Esophagus muscularis mucosa (tissue), 4 donors: Measurements from ENCODE around the gene CLEC17A. TPM values are rescaled to one million over a fixed set of nuclear protein-coding genes. Genes with fewer than 3 reads are reported as not detected.
"Not testable (repeated sequence)": the region's sequence is repeated elsewhere in the genome, so short reads cannot be mapped to it uniquely, and the experiment has no call there.

ENCODE experiments used
- DNase-seq: peaks from one replicate; pipeline ENCODE4 v3.0.0-alpha.2; 2017; ENCODE audit errors: extremely low spot score
- H3K27ac ChIP-seq, 4 donors: fragments of 200-600 bp; sonication (generic); replicated peaks in 1 of 4; 1 replicate in 3 of 4; 2 replicates in 1 of 4; pipeline ENCODE4 v1.5.1; 2016 to 2019; ENCODE audit warnings: mild to moderate bottlenecking in 1 of 4
- H3K27me3 ChIP-seq, 4 donors: fragments of 200-600 bp; sonication (generic); one replicate each; pipeline versions ENCODE4 v1.5.1 to v1.6.0; 2016 to 2019
- H3K36me3 ChIP-seq, 4 donors: fragments of 200-600 bp; sonication (generic); one replicate each; pipeline ENCODE4 v1.5.1; 2016 to 2019
- H3K4me1 ChIP-seq, 4 donors: fragments of 200-600 bp; sonication (generic); one replicate each; pipeline ENCODE4 v1.5.1; 2016 to 2019
- H3K4me3 ChIP-seq, 4 donors: fragments of 200-600 bp; sonication (generic); 1 replicate in 2 of 4; 2 replicates in 2 of 4; pipeline ENCODE4 v1.5.1; 2016 to 2019; ENCODE audit warnings: mild to moderate bottlenecking in 4 of 4, moderate library complexity in 1 of 4
- H3K9me3 ChIP-seq, 4 donors: fragments of 200-600 bp; sonication (generic); 1 replicate in 3 of 4; 2 replicates in 1 of 4; pipeline ENCODE4 v1.5.1; 2016 to 2019
- EP300 ChIP-seq: sonication (generic); formaldehyde crosslinking; IDR thresholded peaks from one replicate; pipeline ENCODE4 v1.6.1; 2017; ENCODE audit warnings: antibody characterized with exemption
- POLR2A ChIP-seq: fragments of 450-650 bp; IDR thresholded peaks from one replicate; pipeline ENCODE4 v1.6.1; 2017; ENCODE audit warnings: antibody characterized with exemption, moderate library complexity, mild to moderate bottlenecking, low read depth
- POLR2AphosphoS5 ChIP-seq, 2 donors: sonication (generic); formaldehyde crosslinking; IDR thresholded peaks; one replicate each; pipeline ENCODE4 v1.6.1; 2017; ENCODE audit warnings: antibody characterized with exemption in 2 of 2
- WGBS: methylation state at CpG from one replicate; pipeline ENCODE4 v1.1.5; 2018; 5-methylcytosine and 5-hydroxymethylcytosine counted together
- intact Hi-C: fragments of 100-400 bp; cut with DNase I; formaldehyde crosslinking; loops from one replicate; pipeline ENCODE4 v1.15.1; 2023
- total RNA-seq, 4 donors: library from RNA; depleted of rRNA; stranded (reverse); fragments of >200 nt; gene quantifications; one replicate each; pipeline versions ENCODE4 v1.1.0 to v1.2.1, GENCODE V29; 2016
- TF ChIP-seq, protein P1 (sequence below), 3 experiments: fragments of 200-600 bp in 2 of 3; fragments of 450-650 bp in 1 of 3; sonication (generic) in 2 of 3; IDR thresholded peaks; one replicate each; pipeline ENCODE4 v1.5.1; 2017 to 2019; ENCODE audit warnings: antibody characterized with exemption in 3 of 3, mild to moderate bottlenecking in 2 of 3, moderate library complexity in 1 of 3

CLEC17A gene
- total RNA-seq, 4 donors from 2014 or later = not detected

GRCh38 chr19:14599548-14600147 is 16.8 kb downstream of the CLEC17A start:
- H3K4me1 ChIP-seq = no peaks in the 10 kb centered on the region
- peaks cover 0 to 13% (median 3%) of the 10 kb centered on the region in 4 donors for H3K9me3 ChIP-seq
- H3K27me3 ChIP-seq = peaks cover 0 to 11% (median 0%) of the 10 kb centered on the region in 4 donors
- H3K4me3 ChIP-seq = no peak overlapping the region
- no peaks in the 10 kb centered on the region for H3K36me3 ChIP-seq
- 89% methylated on average over 6 of the region's 8 CpGs for WGBS
- no peak for DNase-seq
- H3K27ac ChIP-seq = no peak overlapping the region
- TF ChIP-seq, protein P1, sequence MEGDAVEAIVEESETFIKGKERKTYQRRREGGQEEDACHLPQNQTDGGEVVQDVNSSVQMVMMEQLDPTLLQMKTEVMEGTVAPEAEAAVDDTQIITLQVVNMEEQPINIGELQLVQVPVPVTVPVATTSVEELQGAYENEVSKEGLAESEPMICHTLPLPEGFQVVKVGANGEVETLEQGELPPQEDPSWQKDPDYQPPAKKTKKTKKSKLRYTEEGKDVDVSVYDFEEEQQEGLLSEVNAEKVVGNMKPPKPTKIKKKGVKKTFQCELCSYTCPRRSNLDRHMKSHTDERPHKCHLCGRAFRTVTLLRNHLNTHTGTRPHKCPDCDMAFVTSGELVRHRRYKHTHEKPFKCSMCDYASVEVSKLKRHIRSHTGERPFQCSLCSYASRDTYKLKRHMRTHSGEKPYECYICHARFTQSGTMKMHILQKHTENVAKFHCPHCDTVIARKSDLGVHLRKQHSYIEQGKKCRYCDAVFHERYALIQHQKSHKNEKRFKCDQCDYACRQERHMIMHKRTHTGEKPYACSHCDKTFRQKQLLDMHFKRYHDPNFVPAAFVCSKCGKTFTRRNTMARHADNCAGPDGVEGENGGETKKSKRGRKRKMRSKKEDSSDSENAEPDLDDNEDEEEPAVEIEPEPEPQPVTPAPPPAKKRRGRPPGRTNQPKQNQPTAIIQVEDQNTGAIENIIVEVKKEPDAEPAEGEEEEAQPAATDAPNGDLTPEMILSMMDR (IDR thresholded peaks at IDR 0.05) = no peak
- TF ChIP-seq POLR2AphosphoS5 (IDR thresholded peaks at IDR 0.05) (no peak), POLR2A (no peak), EP300 (no peak)
- intact Hi-C loops = no loop called here

- no peak overlapping the region for H3K4me3 ChIP-seq
- H3K27me3 ChIP-seq = peaks cover 0 to 4% (median 0%) of the 10 kb centered on the region in 4 donors
- H3K4me1 ChIP-seq = no peaks in the 10 kb centered on the region
- no peaks in the 10 kb centered on the region for H3K36me3 ChIP-seq
- WGBS = 88% methylated on average over 2 of the region's 2 CpGs
- intact Hi-C loops = no loop called here
- TF ChIP-seq, protein P1 (IDR thresholded peaks at IDR 0.05) = no peak
- no peak overlapping the region for H3K27ac ChIP-seq
- no peak for DNase-seq
- H3K9me3 ChIP-seq = peaks cover 0 to 13% (median 3%) of the 10 kb centered on the region in 4 donors
These were observed 21.1 kb downstream of the CLEC17A start for GRCh38 chr19:14603990-14604387.

- Histone ChIP-seq H3K4me1 (no peaks in the 10 kb centered on the region), H3K9me3 (peaks cover 0 to 13% (median 3%) of the 10 kb centered on the region in 4 donors), H3K27ac (no peak overlapping the region), H3K27me3 (peaks cover 0 to 4% (median 0%) of the 10 kb centered on the region in 4 donors), H3K4me3 (no peak overlapping the region), H3K36me3 (no peaks in the 10 kb centered on the region)
- intact Hi-C loops = no loop called here
- WGBS = 73% methylated on average over 9 of the region's 9 CpGs
- TF ChIP-seq POLR2AphosphoS5 (IDR thresholded peaks at IDR 0.05) (no peak), EP300 (no peak), POLR2A (no peak)
- TF ChIP-seq, protein P1 (IDR thresholded peaks at IDR 0.05) = no peak
- no peak for DNase-seq
These were observed 23.7 kb downstream of the CLEC17A start for GRCh38 chr19:14606627-14607026.

DNA sequence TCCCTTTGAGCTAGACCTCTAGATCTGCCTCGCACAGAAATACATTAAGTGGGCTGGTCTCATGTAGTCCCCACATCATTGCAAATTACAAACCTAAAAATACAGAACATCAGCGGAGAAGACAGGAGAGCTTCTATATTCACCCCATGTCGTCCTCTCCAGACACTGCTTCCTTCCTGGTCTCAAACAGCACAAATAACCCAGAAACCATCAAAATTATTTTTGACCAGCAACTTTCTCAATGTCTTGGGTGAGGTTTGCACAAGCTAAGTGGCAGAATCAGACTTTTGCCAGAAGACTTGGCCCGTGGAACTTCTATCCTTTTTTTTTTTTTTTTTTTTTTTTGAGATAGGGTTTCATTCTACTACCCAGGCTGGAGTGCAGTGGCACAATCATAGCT is 28.2 kb downstream of the CLEC17A start:
- H3K27ac ChIP-seq = no peak overlapping the region
- no peaks in the 10 kb centered on the region for H3K4me1 ChIP-seq
- H3K9me3 ChIP-seq = no peaks in the 10 kb centered on the region
- intact Hi-C loops = no loop called here
- H3K4me3 ChIP-seq = no peak overlapping the region
- H3K36me3 ChIP-seq = no peaks in the 10 kb centered on the region
- WGBS = 70% methylated on average over 4 of the region's 4 CpGs
- no peaks in the 10 kb centered on the region for H3K27me3 ChIP-seq
- no peak for DNase-seq
- TF ChIP-seq POLR2A (no peak), EP300 (no peak), POLR2AphosphoS5 (IDR thresholded peaks at IDR 0.05) (no peak)
- TF ChIP-seq, protein P1 (IDR thresholded peaks at IDR 0.05) = no peak

DNA sequence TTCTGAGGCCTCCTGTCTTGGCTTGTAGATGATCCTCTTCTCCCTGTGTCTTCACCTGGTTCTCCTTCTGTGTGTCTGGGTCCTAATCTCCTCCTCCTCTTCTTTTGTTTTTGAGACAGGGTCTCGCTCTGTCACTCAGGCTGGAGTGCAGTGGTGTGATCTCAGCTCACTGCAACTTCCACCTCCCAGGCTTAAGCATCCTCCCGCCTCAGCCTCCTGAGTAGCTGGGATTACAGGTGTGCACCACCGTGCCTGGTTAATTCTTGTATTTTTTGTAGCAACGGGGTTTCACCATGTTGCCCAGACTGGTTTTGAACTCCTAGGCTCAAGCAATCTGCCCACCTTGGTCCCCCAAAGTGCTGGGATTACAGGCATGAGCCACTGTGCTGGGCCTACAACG is 29.4 kb downstream of the CLEC17A start:
- DNase-seq, H3K27ac ChIP-seq, H3K9me3 ChIP-seq, H3K4me3 ChIP-seq, H3K4me1 ChIP-seq, H3K27me3 ChIP-seq, H3K36me3 ChIP-seq, intact Hi-C loops: not testable (repeated sequence)
- WGBS = 88% methylated on average over 5 of the region's 5 CpGs
